CD4-positive, alpha-beta T cell treated with Interleukin-1 beta for 1 hour (primary cell): Measurements from ENCODE around the gene ZNF2.

Source experiments
- DNase-seq, 2 donors: peaks; one replicate each; pipeline ENCODE4 v3.0.0-alpha.2; 2020 to 2022

The ZNF2 gene

GRCh38 chr2:95165371-95166064, at the start of gene ZNF2:
Gene ZNF2, plus strand, starts transcription at chr2:95165809. Its CDS starts 10,418 bp downstream, at chr2:95176227.
- peak; percentile 97 for DNase-seq

GRCh38 chr2:95121093-95121406, 44.6 kb upstream of the ZNF2 start:
- DNase-seq, result no peak

DNA sequence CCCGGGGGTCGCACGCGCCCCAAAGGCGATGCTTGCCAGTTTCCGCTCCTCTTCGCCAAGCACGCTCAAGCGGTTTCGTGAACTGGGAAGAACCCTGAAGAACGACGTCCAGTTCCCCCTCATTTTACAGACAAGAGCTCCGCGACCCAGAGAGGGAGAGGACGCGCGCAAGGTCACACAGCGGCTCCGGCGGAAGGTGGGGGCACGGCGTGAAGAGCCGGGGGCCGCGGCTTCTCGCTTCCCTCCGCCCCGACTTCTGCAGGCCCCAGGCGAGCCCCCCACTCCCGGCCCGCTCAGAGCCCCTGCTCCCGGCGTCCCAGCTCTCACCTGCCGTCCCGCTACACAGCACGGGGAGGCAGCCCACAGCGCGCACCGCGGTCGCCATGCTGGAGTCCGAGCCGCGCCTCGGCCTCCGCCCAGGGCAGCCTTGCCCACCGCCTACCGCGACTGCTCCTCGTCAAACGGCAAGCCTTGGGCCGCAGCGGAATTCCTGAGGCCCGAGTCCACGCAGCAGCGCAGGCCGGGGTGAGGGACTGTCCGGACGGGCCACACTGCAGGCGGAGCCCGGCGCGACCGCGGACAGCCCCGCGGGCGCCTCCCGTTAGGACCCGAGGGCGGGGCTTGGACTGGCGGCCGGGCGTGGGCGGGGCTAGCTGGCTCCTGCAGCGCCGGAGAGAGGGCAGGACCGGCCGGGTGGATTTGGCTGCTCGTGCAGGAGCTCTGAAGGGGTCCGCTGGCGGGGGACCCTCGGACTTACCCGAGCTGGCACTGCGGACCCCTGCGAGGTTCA, 44.0 kb upstream of the ZNF2 start, which contains the start of gene MRPS5:
Gene MRPS5 (minus strand): TSS at position 402 of the 790 bp plus-strand sequence. CDS start 17 bp downstream, at position 385.
- peak; percentile 80 to 83 for DNase-seq

DNA sequence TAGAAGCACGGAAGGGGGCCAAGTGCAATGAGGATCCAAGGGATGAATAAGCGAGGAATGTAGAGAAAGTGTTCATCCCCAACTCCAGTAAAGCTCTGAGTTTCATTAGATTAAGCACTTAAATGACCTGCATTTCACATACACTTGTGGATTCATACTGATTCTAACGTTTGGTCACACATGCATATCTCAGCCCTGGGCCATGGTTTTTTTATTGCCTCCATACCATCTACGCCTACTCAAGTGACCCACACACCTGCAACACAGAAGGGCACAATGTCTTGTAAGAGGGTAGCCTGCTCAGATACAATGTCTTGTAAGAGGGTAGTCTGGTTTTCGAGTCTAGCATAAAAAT, 43.4 kb upstream of the ZNF2 start:
- no peak for DNase-seq

DNA sequence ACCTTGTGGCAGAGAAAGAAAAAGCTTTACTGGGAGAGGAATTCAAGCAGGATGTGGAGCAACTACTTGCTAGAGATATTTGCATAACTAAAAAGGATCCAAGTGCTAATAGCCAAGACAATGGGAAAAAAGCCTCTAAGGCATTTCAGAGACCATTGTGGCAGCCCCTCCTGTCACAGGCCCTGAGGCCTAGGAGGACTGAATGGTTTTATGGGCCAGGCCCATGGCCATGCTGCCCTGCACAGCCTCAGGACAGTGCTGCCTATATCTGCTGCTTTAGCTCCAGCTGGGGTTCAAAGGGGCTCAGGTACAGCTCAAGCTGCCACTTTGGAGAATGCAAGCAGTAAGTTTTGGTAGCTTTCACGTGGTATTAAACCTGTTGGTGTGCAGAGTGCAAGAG, 26.9 kb upstream of the ZNF2 start:
- no peak for DNase-seq

DNA sequence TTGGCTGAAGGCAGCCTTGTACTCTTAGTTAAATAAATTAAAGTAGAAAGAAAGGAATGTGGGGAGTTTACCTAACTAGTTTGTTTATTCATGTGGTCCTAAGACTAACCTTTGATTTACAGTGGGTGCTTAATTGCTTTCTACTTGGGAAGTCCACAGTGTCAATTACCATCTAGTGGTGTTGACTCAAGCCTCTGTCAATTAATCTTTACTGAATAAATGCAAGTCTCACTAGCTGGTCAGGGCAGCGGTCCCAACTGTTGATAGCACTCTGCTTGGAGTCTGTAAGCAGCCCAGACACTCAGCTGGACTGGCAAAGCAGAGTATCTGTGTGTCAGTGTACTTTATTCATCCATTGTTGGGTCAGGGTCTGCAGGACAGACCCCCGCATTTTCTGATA, 21.8 kb upstream of the ZNF2 start:
- no peak for DNase-seq

DNA sequence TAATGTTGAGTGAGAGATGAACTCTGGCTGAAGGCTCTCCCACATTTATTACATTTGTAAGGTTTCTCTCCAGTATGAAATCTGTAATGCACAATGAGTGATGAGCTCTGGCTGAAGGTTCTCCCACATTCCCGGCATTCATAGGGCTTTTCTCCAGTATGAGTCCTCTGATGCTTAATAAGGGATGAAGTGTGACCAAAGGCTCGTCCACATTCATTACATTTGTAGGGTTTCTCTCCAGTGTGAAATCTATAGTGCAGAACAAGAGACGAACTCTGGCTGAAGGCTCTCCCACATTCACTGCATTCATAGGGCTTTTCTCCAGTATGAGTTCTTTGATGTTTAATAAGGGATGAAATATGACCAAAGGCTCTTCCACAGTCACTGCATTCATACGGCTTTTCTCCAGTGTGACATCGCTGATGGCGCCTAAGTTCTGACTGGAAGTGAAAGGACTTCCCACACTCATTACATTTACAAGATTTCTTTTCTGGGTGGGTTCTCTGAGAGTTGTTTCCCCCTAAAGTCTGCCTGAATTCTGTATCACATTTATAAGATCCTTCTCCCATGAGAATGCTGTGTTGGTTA, 16.1 kb upstream of the ZNF2 start:
- DNase-seq, result no peak

DNA sequence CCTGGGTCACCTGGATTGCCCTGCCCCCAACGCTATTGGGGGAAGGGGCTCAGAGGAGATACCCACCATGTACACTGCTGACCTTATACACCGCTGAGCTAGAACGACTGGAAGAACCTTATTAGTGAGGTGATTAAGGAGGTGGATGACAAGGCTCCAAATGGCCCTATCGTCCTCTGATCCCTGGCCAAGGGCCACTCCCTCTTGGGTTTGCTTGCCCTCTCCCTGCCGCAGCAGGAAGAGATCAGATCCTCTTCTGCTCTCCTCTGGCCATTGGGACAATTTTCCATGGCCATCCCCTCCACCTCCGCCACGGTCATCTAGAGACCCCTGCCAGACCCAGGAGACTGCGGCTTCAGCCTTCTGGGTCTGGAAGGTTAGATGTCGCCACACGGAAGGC, 7.2 kb upstream of the ZNF2 start:
- DNase-seq, result no peak

GRCh38 chr2:95158891-95159619, 6.6 kb upstream of the ZNF2 start:
- DNase-seq, result no peak

- peak; percentile 83 for DNase-seq
These were observed 5.7 kb upstream of the ZNF2 start, which contains the start of gene ZNF514 for GRCh38 chr2:95159690-95160449. Gene ZNF514, minus strand, starts transcription at chr2:95159848. Its CDS starts 6,595 bp downstream, at chr2:95153253.

DNA sequence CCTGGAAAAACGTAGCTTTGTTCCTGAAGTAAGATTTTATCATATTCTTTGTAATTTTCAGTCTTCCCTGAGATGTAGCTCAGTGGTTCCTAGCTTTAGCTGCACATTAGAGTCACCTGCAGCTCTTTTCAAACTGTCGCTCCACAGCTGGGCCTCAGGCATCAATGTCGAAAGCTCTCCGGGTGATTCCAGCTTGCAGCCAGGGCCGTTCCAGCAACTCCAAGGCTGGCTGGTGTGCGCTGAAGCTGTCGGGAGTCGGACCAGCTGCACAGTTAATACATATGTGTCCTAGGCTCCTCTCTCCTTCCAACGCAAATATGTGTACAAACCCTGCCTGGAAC, 609 bp upstream of the ZNF2 start:
- no peak for DNase-seq

GRCh38 chr2:95166065-95166763, 605 bp downstream of the ZNF2 start:
- no peak for DNase-seq

DNA sequence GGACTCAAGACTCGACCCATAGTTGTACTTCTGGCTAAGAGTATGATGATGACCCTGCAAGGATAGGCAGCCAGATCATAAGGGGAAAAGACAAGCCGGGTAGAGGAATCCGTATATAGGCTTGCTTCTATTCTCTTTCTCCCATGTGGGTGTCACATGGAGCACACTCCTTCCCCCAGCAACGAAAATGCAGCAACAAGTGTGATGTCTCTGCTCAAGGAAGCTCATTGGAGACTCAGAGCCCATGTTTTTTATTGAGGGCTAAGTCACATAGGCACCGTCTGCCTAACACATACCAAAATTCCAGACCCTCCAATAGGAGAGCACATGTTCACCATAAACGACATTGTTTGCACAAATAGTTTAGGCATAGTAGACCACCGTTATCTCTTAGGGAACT, 6.3 kb downstream of the ZNF2 start:
- DNase-seq, result no peak

DNA sequence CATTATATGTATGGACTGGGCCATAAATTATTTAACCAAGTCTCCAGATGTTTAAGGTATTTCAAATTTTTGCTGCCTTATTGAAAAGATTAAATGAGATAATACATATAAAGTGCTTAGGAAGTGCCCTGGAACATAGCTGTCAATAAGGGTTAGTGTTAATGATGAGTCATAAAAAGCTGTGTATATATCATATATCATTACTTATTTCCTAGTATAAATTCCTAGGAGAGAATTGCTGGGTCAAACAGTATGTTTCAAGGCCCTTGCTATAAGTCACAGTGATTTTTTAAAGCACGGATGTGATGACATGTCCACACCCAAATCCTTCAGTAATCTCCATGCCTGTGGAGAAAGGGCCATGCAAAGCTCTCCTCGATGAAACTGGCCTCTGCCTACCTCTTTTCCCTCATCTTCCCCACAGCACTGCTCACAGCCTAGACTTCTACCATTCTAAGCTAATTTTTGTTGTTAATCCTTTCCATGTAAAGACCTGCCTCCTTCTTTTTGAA, 8.5 kb downstream of the ZNF2 start:
- DNase-seq, result no peak

DNA sequence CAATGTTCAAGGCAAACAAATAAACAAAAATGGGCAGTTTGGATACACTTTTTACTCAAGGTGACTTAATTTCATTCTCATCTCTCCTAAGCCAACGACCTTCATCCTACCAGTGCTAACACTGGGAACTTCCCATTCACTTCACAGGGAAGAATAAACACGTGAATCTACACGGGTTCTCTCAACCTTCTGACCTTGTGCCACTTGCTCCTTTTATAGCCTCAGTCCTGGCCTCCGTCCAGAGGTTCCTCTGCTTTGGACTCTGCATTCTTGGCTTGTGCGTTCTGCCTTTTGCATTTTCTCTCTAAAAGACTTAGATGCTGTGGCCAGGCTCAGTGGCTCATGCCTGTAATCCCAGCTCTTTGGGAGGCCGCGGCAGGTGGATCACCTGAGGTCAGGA, 13.8 kb downstream of the ZNF2 start:
- DNase-seq, result no peak

GRCh38 chr2:95181774-95182173, 16.2 kb downstream of the ZNF2 start:
- DNase-seq, result no peak

DNA sequence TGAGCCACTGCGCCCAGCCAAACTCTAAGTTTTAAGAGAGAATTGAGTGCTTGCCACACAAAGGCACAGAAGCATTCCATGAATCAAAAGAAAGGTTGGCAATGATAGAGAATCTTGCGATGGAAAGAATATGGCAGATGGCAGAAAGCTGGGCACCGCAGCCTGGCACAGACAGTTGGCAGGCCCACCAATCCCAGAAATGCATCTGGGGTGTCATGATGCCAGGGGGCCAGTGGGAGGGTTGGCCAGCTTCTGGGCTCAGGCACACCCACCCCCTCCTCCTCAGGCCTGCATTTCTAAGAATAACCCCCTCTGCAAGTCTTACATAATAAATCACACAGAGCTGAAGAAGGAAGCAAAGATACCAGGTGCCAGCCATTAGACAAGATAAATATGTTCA, 19.6 kb downstream of the ZNF2 start:
- DNase-seq, result no peak

DNA sequence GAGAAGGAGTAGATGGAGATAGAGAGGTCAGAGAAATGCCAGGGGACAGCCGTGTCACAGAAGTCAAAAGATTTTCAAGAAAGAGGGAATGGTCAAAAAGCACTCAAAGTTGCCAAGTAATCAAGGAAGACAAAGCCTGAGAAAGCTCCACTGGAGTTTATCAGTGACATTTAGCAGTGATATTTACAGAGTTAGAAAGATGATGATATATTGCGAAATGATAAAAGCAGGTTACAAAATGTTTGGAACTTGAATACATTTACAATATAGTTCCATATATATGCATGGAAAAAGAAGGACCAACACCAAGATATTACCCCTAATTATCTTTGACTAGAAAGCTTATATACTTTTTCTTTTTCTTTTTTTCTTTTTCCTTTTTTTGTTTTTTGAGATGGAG, 20.4 kb downstream of the ZNF2 start:
- no peak for DNase-seq

DNA sequence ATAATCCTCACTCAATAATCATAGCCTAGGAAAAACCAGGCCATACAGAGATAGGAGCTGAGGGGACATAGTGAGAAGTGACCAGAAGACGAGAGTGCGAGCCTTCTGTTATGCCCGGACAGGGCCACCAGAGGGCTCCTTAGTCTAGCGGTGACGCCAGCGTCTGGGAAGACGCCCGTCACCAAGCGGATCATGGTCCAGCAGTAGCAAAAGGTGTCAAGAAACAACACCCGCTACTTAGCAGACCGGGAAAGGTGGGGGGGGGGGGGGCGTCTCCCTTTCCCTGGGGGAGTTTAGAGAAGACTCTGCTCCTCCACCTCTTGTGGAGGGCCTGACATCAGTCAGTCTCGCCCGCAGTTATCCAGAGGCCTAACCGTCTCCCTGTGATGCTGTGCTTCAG, 27.3 kb downstream of the ZNF2 start:
- DNase-seq, result peak; percentile 34 to 40

- DNase-seq, result no peak
These were observed 38.3 kb downstream of the ZNF2 start for GRCh38 chr2:95203911-95204310.

- no peak for DNase-seq
These were observed 38.8 kb downstream of the ZNF2 start for GRCh38 chr2:95204396-95204795.

DNA sequence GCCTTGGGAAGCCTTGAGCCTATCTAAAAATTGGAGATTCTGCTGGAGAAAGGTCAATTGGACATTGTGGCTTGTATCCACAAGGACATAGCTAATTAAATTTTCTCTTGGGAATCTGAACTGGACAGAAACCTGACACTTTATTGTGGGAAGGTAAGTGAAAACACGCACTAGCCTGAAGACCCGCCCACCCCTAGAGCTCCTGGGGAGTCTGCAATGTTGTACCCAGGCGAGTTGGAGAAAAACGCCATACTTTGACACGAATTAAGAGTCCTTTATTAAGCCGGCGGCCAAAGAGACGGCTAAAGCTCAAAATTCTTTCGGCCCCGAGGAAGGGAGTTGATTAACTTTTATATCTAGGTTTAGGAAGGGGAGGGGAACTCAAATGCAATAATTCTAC, 40.5 kb downstream of the ZNF2 start:
- no peak for DNase-seq
